BE2C (cell line): ENCODE data around the gene WDR76.

Experiments used
- DNase-seq: peaks from one replicate; pipeline ENCODE4 v3.0.0-alpha.2; 2020
- H3K27me3 ChIP-seq: fragments of 250-450 bp; sonication (Bioruptor Pico); 2 replicates; pipeline ENCODE4 v1.5.1; 2020; ENCODE audit warnings: mild to moderate bottlenecking
- H3K36me3 ChIP-seq: fragments of 250-450 bp; sonication (Bioruptor Pico); 2 replicates; pipeline ENCODE4 v1.5.1; 2020; ENCODE audit warnings: mild to moderate bottlenecking
- H3K4me1 ChIP-seq: fragments of 250-450 bp; sonication (Bioruptor Pico); 2 replicates; pipeline ENCODE4 v1.5.1; 2020
- H3K4me3 ChIP-seq: 2 replicates; pipeline ENCODE4 v1.5.1; 2011; ENCODE audit warnings: low read depth, low read length
- H3K9me3 ChIP-seq: fragments of 250-450 bp; sonication (Bioruptor Pico); 2 replicates; pipeline ENCODE4 v1.5.1; 2020
- CTCF ChIP-seq: IDR thresholded peaks from 2 replicates; pipeline ENCODE4 v1.5.1; 2012; ENCODE audit warnings: mild to moderate bottlenecking, low read depth, low read length

WDR76 gene

GRCh38 chr15:43905755-43906154 is 79.0 kb downstream of the WDR76 start:
- peaks cover 13% of the 10 kb centered on the region for H3K4me1 ChIP-seq
- no peaks in the 10 kb centered on the region for H3K36me3 ChIP-seq
- H3K4me3 ChIP-seq, result no peak overlapping the region
- TF ChIP-seq CTCF, result no peak
- H3K27me3 ChIP-seq, result no peaks in the 10 kb centered on the region
- no peaks in the 10 kb centered on the region for H3K9me3 ChIP-seq
- no peak for DNase-seq

- Histone ChIP-seq H3K9me3 (no peaks in the 10 kb centered on the region), H3K4me3 (no peak overlapping the region), H3K27me3 (no peaks in the 10 kb centered on the region), H3K4me1 (peaks cover 9% of the 10 kb centered on the region; the same call in 1 of the 2 replicates), H3K36me3 (no peaks in the 10 kb centered on the region)
- no peak for DNase-seq
- TF ChIP-seq CTCF, result no peak
Observed at GRCh38 chr15:43908516-43909050, 81.8 kb downstream of the WDR76 start.

- no peak for DNase-seq
- no peak overlapping the region for H3K4me3 ChIP-seq
- H3K4me1 ChIP-seq, result peaks cover 6% of the 10 kb centered on the region; the same call in 1 of the 2 replicates
- H3K36me3 ChIP-seq, result no peaks in the 10 kb centered on the region
- TF ChIP-seq CTCF, result no peak
- no peaks in the 10 kb centered on the region for H3K27me3 ChIP-seq
- no peaks in the 10 kb centered on the region for H3K9me3 ChIP-seq
Observed at GRCh38 chr15:43911235-43911781, 84.5 kb downstream of the WDR76 start.

- no peaks in the 10 kb centered on the region for H3K36me3 ChIP-seq
- no peaks in the 10 kb centered on the region for H3K27me3 ChIP-seq
- no peak for TF ChIP-seq CTCF
- DNase-seq, result no peak
- H3K4me3 ChIP-seq, result no peak overlapping the region
- H3K9me3 ChIP-seq, result no peaks in the 10 kb centered on the region
- peaks cover 6% of the 10 kb centered on the region; the same call in 1 of the 2 replicates for H3K4me1 ChIP-seq
Observed at GRCh38 chr15:43912208-43912607, 85.4 kb downstream of the WDR76 start.

GRCh38 chr15:43913026-43913780 is 86.4 kb downstream of the WDR76 start:
- no peaks in the 10 kb centered on the region for H3K9me3 ChIP-seq
- H3K4me1 ChIP-seq, result peaks cover 6% of the 10 kb centered on the region; the same call in 1 of the 2 replicates
- H3K27me3 ChIP-seq, result no peaks in the 10 kb centered on the region
- peak; percentile 35 for DNase-seq
- H3K36me3 ChIP-seq, result no peaks in the 10 kb centered on the region
- no peak overlapping the region for H3K4me3 ChIP-seq
- TF ChIP-seq CTCF, result no peak

GRCh38 chr15:43913941-43914340 is 87.1 kb downstream of the WDR76 start:
- no peak for DNase-seq
- H3K4me1 ChIP-seq, result peaks cover 6% of the 10 kb centered on the region; the same call in 1 of the 2 replicates
- no peaks in the 10 kb centered on the region for H3K27me3 ChIP-seq
- H3K36me3 ChIP-seq, result no peaks in the 10 kb centered on the region; the same call in 1 of the 2 replicates
- TF ChIP-seq CTCF, result no peak
- H3K9me3 ChIP-seq, result no peaks in the 10 kb centered on the region
- no peak overlapping the region for H3K4me3 ChIP-seq
